Stimulated activated memory B cell treated with anti-CD40 and anti-IgM and Interleukin-4, amounts not matched to agents 10 μg/mL and 1 μg/mL and 100 μg/mL, for 72 hours (primary cell): Measurements from ENCODE around the gene ARHGAP6.

Source experiments
- ATAC-seq: fragments of 150-1000 bp; cut with Tn5 transposase; 2 replicates; pipeline ENCODE4 v1.10.0; 2021
- H3K27ac Mint-ChIP-seq: one replicate; pipeline ENCODE4 v1.8.0; 2022; ENCODE audit warnings: mild to moderate bottlenecking, mixed read lengths
- H3K27me3 Mint-ChIP-seq: one replicate; pipeline ENCODE4 v1.8.0; 2022; ENCODE audit warnings: mixed read lengths
- H3K36me3 Mint-ChIP-seq: one replicate; pipeline ENCODE4 v1.8.0; 2022; ENCODE audit warnings: mixed read lengths
- H3K4me1 Mint-ChIP-seq: one replicate; pipeline ENCODE4 v1.8.0; 2022; ENCODE audit warnings: mixed read lengths
- H3K4me3 Mint-ChIP-seq: one replicate; pipeline ENCODE4 v1.8.0; 2022; ENCODE audit warnings: mild to moderate bottlenecking, moderate library complexity, mixed read lengths
- H3K9me3 Mint-ChIP-seq: one replicate; pipeline ENCODE4 v1.8.0; 2022; ENCODE audit warnings: mixed read lengths

Gene ARHGAP6

DNA sequence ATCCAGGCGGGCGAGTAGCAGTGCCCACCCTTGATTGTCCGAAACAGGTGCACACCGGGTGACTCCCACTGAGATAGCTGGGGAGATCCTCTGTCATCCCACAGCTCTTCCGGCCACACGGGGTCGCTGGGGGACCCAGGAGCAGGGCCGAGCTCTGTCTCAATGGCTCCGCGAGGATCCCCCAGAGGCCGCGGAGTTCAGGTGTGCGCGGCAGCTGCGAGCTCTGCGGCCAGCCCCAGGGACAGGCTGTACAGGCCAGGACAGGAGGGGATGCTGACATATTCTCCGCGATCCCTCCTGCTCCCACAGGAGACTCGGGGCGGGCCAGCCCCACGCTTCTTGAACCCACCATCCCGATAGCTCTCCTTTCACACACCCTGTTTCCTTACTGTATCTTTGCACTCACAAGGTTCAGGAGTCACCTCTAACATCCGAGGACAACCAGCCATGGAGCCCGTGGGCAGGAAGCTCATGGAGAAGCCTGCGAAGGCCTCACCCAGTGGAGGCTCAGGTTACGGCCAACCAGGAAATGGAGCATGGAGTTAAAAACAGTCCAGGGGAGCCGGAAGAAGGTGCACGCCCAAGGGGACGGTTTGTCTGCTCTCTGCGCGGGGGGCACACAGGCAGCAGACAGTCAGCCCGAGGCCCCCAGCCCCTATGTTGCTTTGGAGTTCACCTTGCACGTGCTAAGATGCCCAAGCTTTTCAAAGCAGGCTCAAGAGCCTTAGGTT, 450.4 kb downstream of the ARHGAP6 start:
- no peaks in the 10 kb centered on the region for H3K4me1 Mint-ChIP-seq
- no peak overlapping the region for H3K27ac Mint-ChIP-seq
- no peaks in the 10 kb centered on the region for H3K27me3 Mint-ChIP-seq

GRCh38 chrX:11214346-11215190, 451.2 kb downstream of the ARHGAP6 start:
- Mint-ChIP-seq H3K4me1 (no peaks in the 10 kb centered on the region), H3K27me3 (no peaks in the 10 kb centered on the region), H3K36me3 (no peaks in the 10 kb centered on the region), H3K4me3 (no peak overlapping the region), H3K27ac (no peak overlapping the region), H3K9me3 (no peaks in the 10 kb centered on the region)
- ATAC-seq = no peak

More for the DNA sequence above, 450.4 kb downstream of the ARHGAP6 start:
- Mint-ChIP-seq H3K4me3 (no peak overlapping the region), H3K36me3 (no peaks in the 10 kb centered on the region), H3K9me3 (no peaks in the 10 kb centered on the region)
- ATAC-seq = no peak

- no peaks in the 10 kb centered on the region for H3K4me1 Mint-ChIP-seq
- no peak overlapping the region for H3K27ac Mint-ChIP-seq
- no peak for ATAC-seq
- no peaks in the 10 kb centered on the region for H3K9me3 Mint-ChIP-seq
- no peaks in the 10 kb centered on the region for H3K27me3 Mint-ChIP-seq
- H3K36me3 Mint-ChIP-seq = no peaks in the 10 kb centered on the region
- no peak overlapping the region for H3K4me3 Mint-ChIP-seq
These were observed 453.0 kb downstream of the ARHGAP6 start for GRCh38 chrX:11212741-11213140.

GRCh38 chrX:11210415-11210801, 455.3 kb downstream of the ARHGAP6 start:
- Mint-ChIP-seq H3K4me3 (no peak overlapping the region), H3K27ac (no peak overlapping the region), H3K36me3 (no peaks in the 10 kb centered on the region), H3K27me3 (no peaks in the 10 kb centered on the region), H3K9me3 (no peaks in the 10 kb centered on the region), H3K4me1 (no peaks in the 10 kb centered on the region)
- no peak for ATAC-seq

DNA sequence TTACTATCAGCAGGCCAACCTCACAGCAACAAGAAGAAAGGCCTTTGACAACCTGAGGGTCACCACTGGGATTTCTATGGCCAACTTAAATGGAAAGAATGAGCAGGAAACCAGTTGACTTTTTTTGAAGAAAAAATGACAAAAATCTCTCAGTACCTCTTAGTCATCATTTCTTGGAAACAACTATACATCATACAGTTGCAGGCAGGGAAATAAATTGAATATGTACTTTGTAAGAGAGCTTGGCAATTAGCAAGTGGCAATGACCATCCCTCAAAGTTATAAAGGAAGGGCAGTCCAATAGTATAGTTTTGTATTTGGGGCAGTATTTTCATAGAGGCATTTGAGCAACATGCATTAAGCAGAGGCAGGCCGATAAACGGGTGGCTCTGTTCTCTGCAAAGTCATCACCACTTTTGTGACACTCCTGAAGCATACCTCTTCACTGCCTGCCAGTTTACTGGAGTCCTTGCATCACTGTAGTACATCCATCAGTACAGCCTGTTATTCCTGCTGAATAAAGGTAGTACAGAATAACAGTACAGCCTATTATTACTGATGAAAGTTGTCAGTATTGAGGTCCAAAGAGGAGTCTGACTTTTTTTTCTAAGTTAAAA, 455.8 kb downstream of the ARHGAP6 start:
- Mint-ChIP-seq H3K27ac (no peak overlapping the region), H3K36me3 (no peaks in the 10 kb centered on the region), H3K4me1 (peaks cover 2% of the 10 kb centered on the region), H3K9me3 (no peaks in the 10 kb centered on the region), H3K4me3 (no peak overlapping the region), H3K27me3 (no peaks in the 10 kb centered on the region)
- no peak for ATAC-seq

GRCh38 chrX:11206716-11207115, 459.0 kb downstream of the ARHGAP6 start:
- H3K4me1 Mint-ChIP-seq = peaks cover 18% of the 10 kb centered on the region
- H3K36me3 Mint-ChIP-seq = no peaks in the 10 kb centered on the region
- H3K27ac Mint-ChIP-seq = no peak overlapping the region
- peaks cover 3% of the 10 kb centered on the region for H3K9me3 Mint-ChIP-seq
- no peak for ATAC-seq
- H3K4me3 Mint-ChIP-seq = no peak overlapping the region
- no peaks in the 10 kb centered on the region for H3K27me3 Mint-ChIP-seq

DNA sequence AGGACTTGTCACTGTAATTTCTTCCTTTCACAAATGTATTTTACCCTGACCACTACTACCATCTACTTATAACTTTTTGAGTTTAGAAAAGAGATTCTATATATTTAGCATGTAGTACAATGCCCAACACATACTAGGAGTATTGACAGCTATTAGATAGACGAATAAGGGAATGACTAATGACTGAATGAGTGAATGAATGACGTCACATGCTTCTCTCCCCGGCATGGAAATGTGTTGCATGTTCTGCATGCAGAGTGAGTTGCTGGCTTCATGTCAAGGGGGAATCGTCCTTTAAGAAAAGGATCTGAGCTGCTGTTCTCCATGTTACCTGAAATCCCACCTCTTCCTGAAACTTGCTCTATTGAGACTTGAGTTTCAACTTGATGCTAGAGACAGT, 459.9 kb downstream of the ARHGAP6 start:
- no peaks in the 10 kb centered on the region for H3K27me3 Mint-ChIP-seq
- no peak overlapping the region for H3K27ac Mint-ChIP-seq
- no peaks in the 10 kb centered on the region for H3K36me3 Mint-ChIP-seq
- peaks cover 3% of the 10 kb centered on the region for H3K9me3 Mint-ChIP-seq
- no peak for ATAC-seq
- peaks cover 18% of the 10 kb centered on the region for H3K4me1 Mint-ChIP-seq
- H3K4me3 Mint-ChIP-seq = no peak overlapping the region

- Mint-ChIP-seq H3K36me3 (no peaks in the 10 kb centered on the region), H3K27me3 (no peaks in the 10 kb centered on the region), H3K27ac (no peak overlapping the region), H3K9me3 (no peaks in the 10 kb centered on the region), H3K4me3 (no peak overlapping the region), H3K4me1 (no peaks in the 10 kb centered on the region)
- no peak for ATAC-seq
These were observed 468.0 kb downstream of the ARHGAP6 start for GRCh38 chrX:11197671-11198070.

DNA sequence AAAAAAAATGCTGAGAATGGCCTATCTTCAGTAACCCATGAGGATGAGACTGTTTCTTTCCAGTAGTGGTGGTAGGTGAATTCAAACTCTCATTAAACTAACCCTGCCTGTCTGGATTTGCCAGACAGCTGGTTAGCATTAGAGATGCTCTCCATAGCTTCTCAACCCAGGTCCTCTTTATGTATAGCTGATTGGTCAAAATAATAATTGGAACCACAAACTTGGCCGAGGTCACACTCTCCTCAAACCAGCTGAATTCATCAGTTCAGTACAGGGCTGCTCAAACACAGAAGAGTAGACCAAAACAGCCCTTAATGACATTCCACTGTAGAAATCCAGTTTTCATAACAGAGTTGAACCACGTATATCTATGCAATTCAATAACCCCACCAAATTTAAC, 469.2 kb downstream of the ARHGAP6 start:
- no peak for ATAC-seq

DNA sequence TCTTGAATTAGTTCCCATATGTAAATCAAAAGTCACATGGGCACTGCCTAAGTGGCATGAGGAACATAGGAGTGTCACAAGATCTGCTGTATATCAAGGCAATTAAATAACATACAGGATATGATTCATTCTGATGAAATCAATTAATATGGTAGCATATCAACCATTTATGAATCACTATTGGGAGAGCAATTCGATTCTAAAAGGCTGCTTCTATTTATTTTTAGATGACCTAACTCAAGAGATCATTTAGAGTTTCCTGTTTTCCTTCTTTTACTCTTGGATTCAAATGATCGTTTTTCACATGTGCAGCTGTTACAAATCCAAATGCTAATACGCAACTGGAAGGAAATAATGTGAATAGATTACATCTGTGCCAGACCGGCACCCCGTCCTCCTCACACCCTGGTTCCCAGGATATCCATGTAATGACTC, 472.7 kb downstream of the ARHGAP6 start:
- Mint-ChIP-seq H3K9me3 (no peaks in the 10 kb centered on the region), H3K4me1 (no peaks in the 10 kb centered on the region)
- ATAC-seq = no peak

More for the DNA sequence above, 469.2 kb downstream of the ARHGAP6 start:
- H3K4me3 Mint-ChIP-seq = no peak overlapping the region
- no peaks in the 10 kb centered on the region for H3K36me3 Mint-ChIP-seq
- H3K4me1 Mint-ChIP-seq = no peaks in the 10 kb centered on the region
- no peak overlapping the region for H3K27ac Mint-ChIP-seq
- H3K9me3 Mint-ChIP-seq = no peaks in the 10 kb centered on the region
- no peaks in the 10 kb centered on the region for H3K27me3 Mint-ChIP-seq

DNA sequence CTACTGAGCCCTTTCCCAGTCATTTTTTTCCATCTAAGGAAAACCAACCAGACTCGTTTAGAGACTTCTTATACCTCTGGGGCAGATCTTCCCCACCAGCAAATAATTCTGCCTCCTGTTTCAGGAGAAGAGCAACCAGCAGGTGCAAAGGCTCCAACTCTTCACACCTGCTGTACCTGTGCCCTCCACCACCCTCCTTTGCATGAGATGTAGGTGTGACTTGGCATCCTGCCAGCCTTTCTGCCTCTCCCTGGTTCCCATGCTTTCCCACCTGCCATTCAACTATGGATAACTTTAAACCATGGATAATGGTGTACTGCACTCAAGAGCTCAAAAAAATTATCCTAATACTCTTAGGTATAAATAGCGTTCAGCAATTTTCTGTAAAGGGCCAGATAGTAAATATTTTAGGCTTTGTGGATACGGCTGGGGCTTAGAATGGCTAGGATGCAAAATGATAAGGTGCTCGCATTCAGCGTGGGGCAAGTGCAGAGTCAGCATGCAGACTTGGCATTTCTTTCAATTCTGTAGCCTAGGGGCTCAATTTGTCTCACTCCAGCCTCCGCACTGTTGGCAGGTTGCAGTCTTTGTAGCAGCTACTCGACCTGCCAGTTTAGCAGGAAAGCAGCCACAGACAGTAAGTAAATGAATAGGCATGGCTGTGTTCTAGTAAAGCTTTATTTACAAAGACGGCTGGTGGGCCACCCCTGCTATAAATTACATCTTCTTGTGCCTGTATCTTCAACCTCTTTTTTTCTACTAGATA, 474.8 kb downstream of the ARHGAP6 start:
- H3K4me1 Mint-ChIP-seq = no peaks in the 10 kb centered on the region
- ATAC-seq = no peak
- H3K4me3 Mint-ChIP-seq = no peak overlapping the region
- peaks cover 9% of the 10 kb centered on the region for H3K36me3 Mint-ChIP-seq
- no peaks in the 10 kb centered on the region for H3K27me3 Mint-ChIP-seq
- no peaks in the 10 kb centered on the region for H3K9me3 Mint-ChIP-seq
- no peak overlapping the region for H3K27ac Mint-ChIP-seq

More for the DNA sequence above, 472.7 kb downstream of the ARHGAP6 start:
- Mint-ChIP-seq H3K27me3 (no peaks in the 10 kb centered on the region), H3K36me3 (no peaks in the 10 kb centered on the region), H3K4me3 (no peak overlapping the region), H3K27ac (no peak overlapping the region)

- peaks cover 9% of the 10 kb centered on the region for H3K36me3 Mint-ChIP-seq
- H3K4me1 Mint-ChIP-seq = no peaks in the 10 kb centered on the region
- H3K9me3 Mint-ChIP-seq = no peaks in the 10 kb centered on the region
- H3K4me3 Mint-ChIP-seq = no peak overlapping the region
- no peaks in the 10 kb centered on the region for H3K27me3 Mint-ChIP-seq
- no peak for ATAC-seq
- H3K27ac Mint-ChIP-seq = no peak overlapping the region
These were observed 476.6 kb downstream of the ARHGAP6 start for GRCh38 chrX:11189097-11189496.

- no peak overlapping the region for H3K4me3 Mint-ChIP-seq
- ATAC-seq = no peak
- H3K4me1 Mint-ChIP-seq = no peaks in the 10 kb centered on the region
- no peaks in the 10 kb centered on the region for H3K9me3 Mint-ChIP-seq
- H3K27ac Mint-ChIP-seq = no peak overlapping the region
- no peaks in the 10 kb centered on the region for H3K27me3 Mint-ChIP-seq
- peaks cover 10% of the 10 kb centered on the region for H3K36me3 Mint-ChIP-seq
These were observed 477.1 kb downstream of the ARHGAP6 start for GRCh38 chrX:11188664-11189063.

DNA sequence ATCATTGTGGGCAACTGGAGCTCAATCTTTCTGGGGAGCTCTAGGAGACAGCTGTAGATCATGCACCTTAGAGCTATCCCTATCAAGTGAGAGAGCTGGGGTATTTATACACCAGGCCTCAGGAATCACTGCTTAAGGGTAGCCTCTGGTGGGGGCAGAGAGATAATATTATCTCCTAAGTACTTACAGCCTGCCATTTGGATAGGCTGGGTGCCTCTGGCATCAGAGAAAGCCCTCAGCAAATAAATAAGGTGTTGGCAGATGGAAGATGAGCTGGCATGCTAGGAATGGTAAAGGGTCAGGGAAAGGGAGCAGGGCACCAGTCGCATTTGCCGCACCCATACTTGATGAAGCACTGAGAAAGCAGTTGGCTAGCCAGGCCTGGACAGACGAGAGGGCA, 478.7 kb downstream of the ARHGAP6 start:
- no peaks in the 10 kb centered on the region for H3K27me3 Mint-ChIP-seq
- peaks cover 14% of the 10 kb centered on the region for H3K36me3 Mint-ChIP-seq
- H3K4me3 Mint-ChIP-seq = no peak overlapping the region
- H3K9me3 Mint-ChIP-seq = no peaks in the 10 kb centered on the region
- ATAC-seq = no peak
- no peak overlapping the region for H3K27ac Mint-ChIP-seq
- H3K4me1 Mint-ChIP-seq = no peaks in the 10 kb centered on the region

- no peaks in the 10 kb centered on the region for H3K9me3 Mint-ChIP-seq
- peaks cover 14% of the 10 kb centered on the region for H3K36me3 Mint-ChIP-seq
- H3K27ac Mint-ChIP-seq = no peak overlapping the region
- H3K4me1 Mint-ChIP-seq = no peaks in the 10 kb centered on the region
- H3K27me3 Mint-ChIP-seq = no peaks in the 10 kb centered on the region
- ATAC-seq = no peak
- H3K4me3 Mint-ChIP-seq = no peak overlapping the region
These were observed 479.9 kb downstream of the ARHGAP6 start for GRCh38 chrX:11185861-11186260.
